Tibial nerve (tissue), 4 donors: ENCODE measurements around the gene MCRIP1. TPM values are rescaled to one million over a fixed set of nuclear protein-coding genes. Genes with fewer than 3 reads are reported as not detected.

Experiments used
- DNase-seq, 2 donors: peaks; one replicate each; pipeline ENCODE4 v3.0.0-alpha.2; 2019; ENCODE audit warnings: low spot score in 2 of 2
- H3K27ac ChIP-seq, 4 donors: fragments of 200-600 bp; sonication (generic) in 3 of 4; one replicate each; pipeline ENCODE4 v1.5.1; 2017 to 2019; ENCODE audit warnings: mild to moderate bottlenecking in 1 of 4
- H3K27me3 ChIP-seq, 2 donors: fragments of 200-600 bp; sonication (generic) in 1 of 2; one replicate each; pipeline versions ENCODE4 v1.5.1 to v1.6.0; 2017 to 2019
- H3K36me3 ChIP-seq, 3 donors: fragments of 200-600 bp; sonication (generic); one replicate each; pipeline ENCODE4 v1.5.1; 2018 to 2019
- H3K4me1 ChIP-seq, 4 donors: fragments of 200-600 bp; sonication (generic) in 3 of 4; one replicate each; pipeline ENCODE4 v1.5.1; 2017 to 2019
- H3K4me3 ChIP-seq, 4 donors: fragments of 200-600 bp; sonication (generic) in 3 of 4; one replicate each; pipeline ENCODE4 v1.5.1; 2017 to 2019; ENCODE audit warnings: mild to moderate bottlenecking in 1 of 4, moderate library complexity in 1 of 4
- H3K9me3 ChIP-seq, 4 donors: fragments of 200-600 bp; sonication (generic) in 3 of 4; one replicate each; pipeline ENCODE4 v1.5.1; 2017 to 2019
- CTCF ChIP-seq, 5 experiments: fragments of 200-600 bp in 3 of 5; fragments of 450-650 bp in 2 of 5; sonication (generic) in 3 of 5; IDR thresholded peaks; one replicate each; pipeline ENCODE4 v1.5.1; 2016 to 2019; ENCODE audit warnings: antibody characterized with exemption in 5 of 5, mild to moderate bottlenecking in 3 of 5, moderate library complexity in 2 of 5
- EP300 ChIP-seq, 2 donors: sonication (generic); formaldehyde crosslinking; IDR thresholded peaks; one replicate each; pipeline ENCODE4 v1.6.1; 2017; ENCODE audit warnings: antibody characterized with exemption in 2 of 2, mild to moderate bottlenecking in 1 of 2
- POLR2A ChIP-seq, 2 donors: fragments of 450-650 bp; IDR thresholded peaks; one replicate each; pipeline ENCODE4 v1.6.1; 2017; ENCODE audit warnings: antibody characterized with exemption in 2 of 2, mild to moderate bottlenecking in 2 of 2, moderate library complexity in 2 of 2
- WGBS, 2 donors: methylation state at CpG; one replicate each; pipeline ENCODE4 v1.1.5; 2018; 5-methylcytosine and 5-hydroxymethylcytosine counted together
- total RNA-seq, 4 donors: library from RNA; depleted of rRNA; stranded (reverse); fragments of >200 nt; gene quantifications; one replicate each; pipeline ENCODE4 v1.1.0, GENCODE V29; 2016

Gene MCRIP1
- total RNA-seq, 4 donors from 2014 or later = 78.7 to 105 (median 92.5) TPM

GRCh38 chr17:81821147-81821546 lies 11.9 kb downstream of the MCRIP1 start:
- Histone ChIP-seq H3K36me3 (peaks cover 0 to 46% (median 0%) of the 10 kb centered on the region in 3 donors), H3K9me3 (no peaks in the 10 kb centered on the region), H3K4me1 (peaks cover 0 to 26% (median 3%) of the 10 kb centered on the region in 4 donors), H3K27me3 (peaks cover 0 to 9% of the 10 kb centered on the region in 2 donors), H3K27ac (no peak overlapping the region), H3K4me3 (no peak overlapping the region)
- TF ChIP-seq CTCF (IDR thresholded peaks at IDR 0.05) = no peak
- TF ChIP-seq POLR2A (IDR thresholded peaks at IDR 0.05) = no peak
- TF ChIP-seq EP300 (IDR thresholded peaks at IDR 0.05) = no peak
- 89 to 91% methylated on average over 6 to 8 of the region's 8 CpGs for whole genome bisulfite sequencing, 2 donors
- no peak for DNase-seq

GRCh38 chr17:81819708-81820107 lies 13.4 kb downstream of the MCRIP1 start:
- Histone ChIP-seq H3K9me3 (no peaks in the 10 kb centered on the region), H3K4me1 (peaks cover 0 to 26% (median 3%) of the 10 kb centered on the region in 4 donors), H3K4me3 (no peak overlapping the region), H3K36me3 (peaks cover 0 to 37% (median 0%) of the 10 kb centered on the region in 3 donors), H3K27me3 (peaks cover 0 to 19% of the 10 kb centered on the region in 2 donors), H3K27ac (no peak overlapping the region)
- no peak for TF ChIP-seq POLR2A (IDR thresholded peaks at IDR 0.05)
- WGBS, 2 donors = 34 to 44% methylated on average over 3 to 11 of the region's 13 CpGs
- DNase-seq = no peak

- no peak overlapping the region for H3K27ac ChIP-seq
- H3K9me3 ChIP-seq = no peaks in the 10 kb centered on the region
- H3K4me1 ChIP-seq = peaks cover 0 to 17% (median 3%) of the 10 kb centered on the region in 4 donors
- no peak overlapping the region for H3K4me3 ChIP-seq
- TF ChIP-seq EP300 (IDR thresholded peaks at IDR 0.05) = no peak
- TF ChIP-seq CTCF (IDR thresholded peaks at IDR 0.05) = no peak
- no peak for TF ChIP-seq POLR2A (IDR thresholded peaks at IDR 0.05)
- peaks cover 0 to 33% of the 10 kb centered on the region in 2 donors for H3K27me3 ChIP-seq
- DNase-seq = no peak
- 43 to 47% methylated on average over 7 of the region's 7 CpGs for WGBS, 2 donors
- H3K36me3 ChIP-seq = peaks cover 0 to 17% (median 0%) of the 10 kb centered on the region in 3 donors
Measured at GRCh38 chr17:81817758-81818147, 15.3 kb downstream of the MCRIP1 start.

- no peaks in the 10 kb centered on the region for H3K4me1 ChIP-seq
- H3K9me3 ChIP-seq = no peaks in the 10 kb centered on the region
- no peak overlapping the region for H3K27ac ChIP-seq
- H3K4me3 ChIP-seq = no peak overlapping the region
- no peak for TF ChIP-seq EP300 (IDR thresholded peaks at IDR 0.05)
- no peak for TF ChIP-seq CTCF (IDR thresholded peaks at IDR 0.05)
- TF ChIP-seq POLR2A (IDR thresholded peaks at IDR 0.05) = no peak
- WGBS, 2 donors = 19 to 64% methylated on average over 2 of the region's 2 CpGs
- H3K36me3 ChIP-seq = no peaks in the 10 kb centered on the region
- no peak for DNase-seq
- peaks cover 0 to 53% of the 10 kb centered on the region in 2 donors for H3K27me3 ChIP-seq
Measured at GRCh38 chr17:81815646-81815986, 17.5 kb downstream of the MCRIP1 start.

GRCh38 chr17:81814748-81815645 lies 18.1 kb downstream of the MCRIP1 start:
- no peak overlapping the region for H3K27ac ChIP-seq
- no peak for DNase-seq
- WGBS, 2 donors = 71 to 77% methylated on average over 8 to 12 of the region's 24 CpGs
- no peaks in the 10 kb centered on the region for H3K36me3 ChIP-seq
- TF ChIP-seq CTCF (IDR thresholded peaks at IDR 0.05) = no peak
- no peak for TF ChIP-seq EP300 (IDR thresholded peaks at IDR 0.05)
- no peak for TF ChIP-seq POLR2A (IDR thresholded peaks at IDR 0.05)
- peaks cover 0 to 59% of the 10 kb centered on the region in 2 donors for H3K27me3 ChIP-seq
- no peaks in the 10 kb centered on the region for H3K4me1 ChIP-seq
- no peaks in the 10 kb centered on the region for H3K9me3 ChIP-seq
- no peak overlapping the region for H3K4me3 ChIP-seq
